Measurements from ENCODE around the gene PELI1. TPM values are rescaled to one million over a fixed set of nuclear protein-coding genes. Genes with fewer than 3 reads are reported as not detected.

Gene PELI1
- total and polyA plus RNA-seq, 2 of the 8 experiments (the other 6 are each of a cell fraction or from before 2014, with no cell fraction given): 21.8 to 57.1 TPM

GRCh38 chr2:64189586-64189985 is 45.4 kb upstream of the PELI1 start:
- H3K23me2 ChIP-seq (ENCODE audit: low read depth, low read length): no peaks in the 10 kb centered on the region
- no peak overlapping the region for H3K4me3 ChIP-seq (ENCODE audit: extremely low read depth in 1 of 4, insufficient read depth in 2 of 4, low read depth in 3 of 4, low read length in 4 of 4)
- H3K79me1 ChIP-seq (ENCODE audit: low read depth, low read length): no peaks in the 10 kb centered on the region
- H3K23ac ChIP-seq (ENCODE audit: insufficient read length): no peak overlapping the region
- peak overlapping the region; percentile 44 for H4K91ac ChIP-seq (replicated peaks; ENCODE audit: insufficient read length, low read length)
- H3K79me2 ChIP-seq (ENCODE audit: control insufficient read depth in 1 of 2, insufficient read depth in 2 of 2, low read length in 2 of 2): no peaks in the 10 kb centered on the region
- POLR2A ChIA-PET (ENCODE audit: partially characterized antibody): interaction anchor here (0.5 kb wide), 1 partner anchor 727 kb away, joined by 3 read pairs; no protein-coding TSS in a partner anchor
- CTCF ChIA-PET (ENCODE audit: partially characterized antibody): interaction anchor here (1.5 kb wide), 1 partner anchor 298 kb away, joined by 3 read pairs; no protein-coding TSS in a partner anchor
- H3K4ac ChIP-seq (replicated peaks; ENCODE audit: insufficient read length, low read depth, low read length): no peak overlapping the region
- H3K56ac ChIP-seq (replicated peaks; ENCODE audit: insufficient read length, low read depth, low read length): no peak overlapping the region
- H2BK15ac ChIP-seq (ENCODE audit: low read length): no peak overlapping the region
- no peak overlapping the region for H2AK5ac ChIP-seq (ENCODE audit: low read depth, low read length)
- H2BK20ac ChIP-seq (ENCODE audit: low read length): no peak overlapping the region
- no peaks in the 10 kb centered on the region for H3K27me3 ChIP-seq (replicated peaks in 1 of 4; ENCODE audit: control insufficient read depth in 3 of 4, extremely low read depth in 1 of 4, insufficient read depth in 3 of 4, low read length in 3 of 4)
- no peak overlapping the region for H2BK5ac ChIP-seq (ENCODE audit: low read depth, low read length)
- no peak overlapping the region for H3K18ac ChIP-seq (ENCODE audit: extremely low read depth, low read length)
- H4K5ac ChIP-seq (ENCODE audit: insufficient read length, low read depth, low read length): no peak overlapping the region
- no peak overlapping the region for H3K27ac ChIP-seq (ENCODE audit: low read depth, low read length)
- no peak overlapping the region for H3K14ac ChIP-seq (ENCODE audit: insufficient read length)
- H2AFZ ChIP-seq (ENCODE audit: low read length): no peak overlapping the region
- no peak overlapping the region for H2BK120ac ChIP-seq (replicated peaks; ENCODE audit: low read depth, low read length)
- H2BK12ac ChIP-seq (ENCODE audit: low read depth, low read length): no peak overlapping the region
- H4K20me1 ChIP-seq (replicated peaks in 1 of 2; ENCODE audit: control insufficient read depth in 1 of 2, insufficient read depth in 2 of 2, low read length in 2 of 2): no peaks in the 10 kb centered on the region
- FAIRE-seq (no peak), DNase-seq (ENCODE audit: low read depth in 1 of 2, low spot score in 2 of 2) (no peak)
- H3K4me2 ChIP-seq (ENCODE audit: insufficient read depth in 1 of 2, low read depth in 2 of 2, low read length in 2 of 2): no peak overlapping the region
- peaks cover 0 to 4% (median 3%) of the 10 kb centered on the region in 4 experiments; a peak in 5 of 7 replicates for H3K4me1 ChIP-seq (replicated peaks in 1 of 4; ENCODE audit: control insufficient read depth in 3 of 4, insufficient read depth in 4 of 4, low read length in 3 of 4)
- H3K9me3 ChIP-seq (ENCODE audit: insufficient read depth in 2 of 2, low read depth in 1 of 2, low read length in 1 of 2): no peaks in the 10 kb centered on the region
- H3K36me3 ChIP-seq (ENCODE audit: control insufficient read depth in 2 of 4, insufficient read depth in 4 of 4, low read length in 3 of 4): no peaks in the 10 kb centered on the region
- no peak overlapping the region; the same call in 1 of the 2 replicates for H4K8ac ChIP-seq (ENCODE audit: extremely low read depth, insufficient read depth, low read length)
- no peak overlapping the region for H3K9ac ChIP-seq (replicated peaks in 1 of 4; ENCODE audit: extremely low read depth in 1 of 4, low read depth in 3 of 4, low read length in 3 of 4)
- TF ChIP-seq EGR1 (IDR thresholded peaks at IDR 0.05; ENCODE audit: borderline replicate concordance, low read depth, low read length) (no peak), SP2 (IDR thresholded peaks at IDR 0.05; ENCODE audit: low read length) (no peak), NANOG (IDR thresholded peaks at IDR 0.05; ENCODE audit: insufficient read depth, low read depth, low read length, poor library complexity, severe bottlenecking) (no peak), RBBP5 (IDR thresholded peaks at IDR 0.05; ENCODE audit: borderline replicate concordance, low read depth, low read length) (no peak), SIN3A (conservative IDR thresholded peaks at IDR 0.05 in 1 of 2, IDR thresholded peaks at IDR 0.05 in 1 of 2; ENCODE audit: low read depth in 1 of 2, low read length in 2 of 2) (no peak), PHF8 (conservative IDR thresholded peaks at IDR 0.05; ENCODE audit: low read depth, low read length) (no peak), CHD2 (IDR thresholded peaks at IDR 0.05; ENCODE audit: low read length) (no peak), TBP (IDR thresholded peaks at IDR 0.05; ENCODE audit: low read depth, low read length) (no peak), POU5F1 (IDR thresholded peaks at IDR 0.05; ENCODE audit: low read depth, low read length) (no peak), BACH1 (IDR thresholded peaks at IDR 0.05; ENCODE audit: low read length) (no peak), SAP30 (IDR thresholded peaks at IDR 0.05; ENCODE audit: insufficient read depth, insufficient replicate concordance, low read length) (no peak), SUZ12 (IDR thresholded peaks at IDR 0.05; ENCODE audit: low read length) (no peak), EZH2 (IDR thresholded peaks at IDR 0.05; ENCODE audit: low read depth, low read length, severe bottlenecking) (no peak), CHD1 (IDR thresholded peaks at IDR 0.05; ENCODE audit: low read depth, low read length) (no peak), RNF2 (IDR thresholded peaks at IDR 0.05; ENCODE audit: borderline replicate concordance, low read depth, low read length, missing control alignments, poor library complexity, severe bottlenecking) (no peak)
